B cell (primary cell): ENCODE results near the gene STAMBP.
"Not testable (repeated sequence)": the region's sequence is repeated elsewhere in the genome, so short reads cannot be mapped to it uniquely, and the experiment has no call there.

ENCODE experiments used
- EZH2 ChIP-seq: IDR thresholded peaks from 2 replicates; pipeline ENCODE4 v1.6.1; 2012; ENCODE audit warnings: borderline replicate concordance, low read depth, mild to moderate bottlenecking, moderate library complexity, low read length; ENCODE audit not compliant: insufficient read depth, poor library complexity, severe bottlenecking
- TF ChIP-seq, protein P1 (sequence below): fragments of 200-600 bp; IDR thresholded peaks from one replicate; pipeline ENCODE4 v1.8.0; 2022; ENCODE audit warnings: antibody characterized with exemption, mild to moderate bottlenecking

DNA sequence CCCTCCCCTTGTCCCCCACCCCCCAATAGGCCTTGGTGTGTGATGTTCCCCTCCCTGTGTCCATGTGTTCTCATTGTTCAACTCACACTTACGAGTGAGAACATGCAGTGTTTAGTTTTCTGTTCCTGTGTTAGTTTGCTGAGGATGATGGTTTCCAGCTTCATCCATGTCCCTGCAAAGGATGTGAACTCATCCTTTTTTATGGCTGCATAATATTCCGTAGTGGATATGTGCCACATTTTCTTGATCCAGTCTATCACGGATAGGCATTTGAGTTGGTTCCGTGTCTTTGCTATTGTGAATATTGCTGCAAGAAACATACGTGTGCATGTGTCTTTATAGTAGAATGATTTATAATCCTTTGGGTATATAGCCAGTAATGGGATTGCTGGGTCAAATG is 49.2 kb downstream of the STAMBP start:
- TF ChIP-seq EZH2, result not testable (repeated sequence)
- TF ChIP-seq, protein P1, sequence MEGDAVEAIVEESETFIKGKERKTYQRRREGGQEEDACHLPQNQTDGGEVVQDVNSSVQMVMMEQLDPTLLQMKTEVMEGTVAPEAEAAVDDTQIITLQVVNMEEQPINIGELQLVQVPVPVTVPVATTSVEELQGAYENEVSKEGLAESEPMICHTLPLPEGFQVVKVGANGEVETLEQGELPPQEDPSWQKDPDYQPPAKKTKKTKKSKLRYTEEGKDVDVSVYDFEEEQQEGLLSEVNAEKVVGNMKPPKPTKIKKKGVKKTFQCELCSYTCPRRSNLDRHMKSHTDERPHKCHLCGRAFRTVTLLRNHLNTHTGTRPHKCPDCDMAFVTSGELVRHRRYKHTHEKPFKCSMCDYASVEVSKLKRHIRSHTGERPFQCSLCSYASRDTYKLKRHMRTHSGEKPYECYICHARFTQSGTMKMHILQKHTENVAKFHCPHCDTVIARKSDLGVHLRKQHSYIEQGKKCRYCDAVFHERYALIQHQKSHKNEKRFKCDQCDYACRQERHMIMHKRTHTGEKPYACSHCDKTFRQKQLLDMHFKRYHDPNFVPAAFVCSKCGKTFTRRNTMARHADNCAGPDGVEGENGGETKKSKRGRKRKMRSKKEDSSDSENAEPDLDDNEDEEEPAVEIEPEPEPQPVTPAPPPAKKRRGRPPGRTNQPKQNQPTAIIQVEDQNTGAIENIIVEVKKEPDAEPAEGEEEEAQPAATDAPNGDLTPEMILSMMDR, result not testable (repeated sequence)
